HG02678 (cell line): ENCODE results near the gene UNKL.

Experiments used
- ATAC-seq: cut with Tn5 transposase; IDR thresholded peaks from one replicate; pipeline ENCODE4 v1.9.1; 2021; ENCODE audit warnings: mild to moderate bottlenecking, moderate library complexity; ENCODE audit not compliant: unreplicated experiment

UNKL gene

GRCh38 chr16:1314399-1315068, 100.0 kb downstream of the UNKL start:
- ATAC-seq = no peak

- ATAC-seq = no peak
These were observed 100.7 kb downstream of the UNKL start for GRCh38 chr16:1313721-1314369.
